SK-N-SH treated with all-trans-retinoic acid at 6 μM for 48 hours (cell line): ENCODE measurements around the gene FREM3.
A peak's percentile ranks its signal among the peaks of the same experiment; 100 is the strongest.

Source experiments
- ATAC-seq: fragments of 200-7000 bp; cut with Tn5 transposase; 3 replicates; pipeline ENCODE4 v1.9.1; 2020; ENCODE audit warnings: mild to moderate bottlenecking, moderate library complexity
- ARNTL ChIP-seq: fragments of 450-650 bp; formaldehyde crosslinking; IDR thresholded peaks from 2 replicates; pipeline ENCODE4 v1.5.0; 2020; ENCODE audit warnings: low read depth, mild to moderate bottlenecking, moderate library complexity, borderline replicate concordance
- BACH2 ChIP-seq: fragments of 250-450 bp; sonication (Bioruptor Pico); IDR thresholded peaks from 2 replicates; pipeline ENCODE4 v1.9.0; 2021; ENCODE audit warnings: mild to moderate bottlenecking, borderline replicate concordance
- CREB5 ChIP-seq: fragments of 250-450 bp; sonication (Bioruptor Pico); IDR thresholded peaks from 2 replicates; pipeline ENCODE4 v1.5.1; 2020; ENCODE audit warnings: low read depth, mild to moderate bottlenecking, moderate library complexity
- CSDC2 ChIP-seq: fragments of 250-450 bp; sonication (Bioruptor Pico); IDR thresholded peaks from 2 replicates; pipeline ENCODE4 v1.5.0; 2020; ENCODE audit warnings: mild to moderate bottlenecking, moderate library complexity
- ESRRG ChIP-seq: fragments of 250-450 bp; sonication (Bioruptor Pico); IDR thresholded peaks from 2 replicates; pipeline ENCODE4 v1.6.1; 2021; ENCODE audit warnings: mild to moderate bottlenecking
- GLIS3 ChIP-seq: fragments of 250-450 bp; sonication (Bioruptor Pico); IDR thresholded peaks from 2 replicates; pipeline ENCODE4 v1.5.0; 2020; ENCODE audit warnings: mild to moderate bottlenecking, moderate library complexity
- ISL1 ChIP-seq: fragments of 250-450 bp; sonication (Bioruptor Pico); IDR thresholded peaks from 2 replicates; pipeline ENCODE4 v2.1.2; 2022; ENCODE audit warnings: mild to moderate bottlenecking, moderate library complexity
- OSR1 ChIP-seq: fragments of 250-450 bp; sonication (Bioruptor Pico); IDR thresholded peaks from 2 replicates; pipeline ENCODE4 v1.8.0; 2022; ENCODE audit warnings: moderate library complexity, mild to moderate bottlenecking, inconsistent platforms
- PATZ1 ChIP-seq: fragments of 250-450 bp; sonication (Bioruptor Pico); IDR thresholded peaks from 2 replicates; pipeline ENCODE4 v1.8.0; 2020; ENCODE audit warnings: mild to moderate bottlenecking, moderate library complexity, borderline replicate concordance
- POU6F1 ChIP-seq: fragments of 250-450 bp; sonication (Bioruptor Pico); IDR thresholded peaks from 2 replicates; pipeline ENCODE4 v1.8.0; 2021; ENCODE audit warnings: low read depth, mild to moderate bottlenecking, moderate library complexity, borderline replicate concordance
- PPARA ChIP-seq: fragments of 250-450 bp; sonication (Bioruptor Pico); IDR thresholded peaks from 2 replicates; pipeline ENCODE4 v1.5.0; 2020; ENCODE audit warnings: mild to moderate bottlenecking, borderline replicate concordance
- RARB ChIP-seq: fragments of 250-450 bp; sonication (Bioruptor Pico); IDR thresholded peaks from 2 replicates; pipeline ENCODE4 v1.8.0; 2021; ENCODE audit warnings: mild to moderate bottlenecking, moderate library complexity
- SNAI2 ChIP-seq: fragments of 250-450 bp; sonication (Bioruptor Pico); IDR thresholded peaks from 2 replicates; pipeline ENCODE4 v1.5.0; 2020; ENCODE audit warnings: mild to moderate bottlenecking, moderate library complexity
- TCF4 ChIP-seq: fragments of 250-450 bp; sonication (Bioruptor Pico); IDR thresholded peaks from 2 replicates; pipeline ENCODE4 v1.8.0; 2021; ENCODE audit warnings: mild to moderate bottlenecking, moderate library complexity, borderline replicate concordance
- TOX ChIP-seq: fragments of 250-450 bp; sonication (Bioruptor Pico); IDR thresholded peaks from 2 replicates; pipeline ENCODE4 v1.8.0; 2021; ENCODE audit warnings: mild to moderate bottlenecking, moderate library complexity, borderline replicate concordance
- ZC3H10 ChIP-seq: fragments of 250-450 bp; sonication (Bioruptor Pico); IDR thresholded peaks from 2 replicates; pipeline ENCODE4 v1.5.1; 2021; ENCODE audit warnings: mild to moderate bottlenecking, moderate library complexity
- ZFP3 ChIP-seq: fragments of 250-450 bp; sonication (Bioruptor Pico); IDR thresholded peaks from 2 replicates; pipeline ENCODE4 v1.5.0; 2020; ENCODE audit warnings: mild to moderate bottlenecking, moderate library complexity
- ZFP30 ChIP-seq: fragments of 450-650 bp; formaldehyde crosslinking; IDR thresholded peaks from 2 replicates; pipeline ENCODE4 v1.5.0; 2022; ENCODE audit warnings: mild to moderate bottlenecking, moderate library complexity
- ZNF565 ChIP-seq: fragments of 450-650 bp; formaldehyde crosslinking; conservative IDR thresholded peaks from 2 replicates; pipeline ENCODE4 v1.5.0; 2020; ENCODE audit warnings: low read depth, mild to moderate bottlenecking, moderate library complexity
- ZNF70 ChIP-seq: fragments of 450-650 bp; formaldehyde crosslinking; IDR thresholded peaks from 2 replicates; pipeline ENCODE4 v1.5.0; 2020; ENCODE audit warnings: mild to moderate bottlenecking, moderate library complexity
- ZNF8 ChIP-seq: fragments of 450-650 bp; formaldehyde crosslinking; IDR thresholded peaks from 2 replicates; pipeline ENCODE4 v1.5.0; 2020; ENCODE audit warnings: mild to moderate bottlenecking, moderate library complexity

Gene FREM3

GRCh38 chr4:143597276-143597675 is 103.2 kb downstream of the FREM3 start:
- TF ChIP-seq CSDC2 (no peak), ESRRG (no peak), BACH2 (no peak), CREB5 (no peak)
- no peak for ATAC-seq

GRCh38 chr4:143587703-143588102 is 112.8 kb downstream of the FREM3 start:
- no peak for TF ChIP-seq ARNTL
- peak; percentile 77 for ATAC-seq

- peak; percentile 38; the same call in 2 of the 3 replicates for ATAC-seq
- TF ChIP-seq POU6F1 (CRISPR knock-in tag), result no peak
- no peak for TF ChIP-seq OSR1 (CRISPR knock-in tag)
- TF ChIP-seq ZC3H10 (CRISPR knock-in tag), result no peak
- no peak for TF ChIP-seq ZFP3 (CRISPR knock-in tag)
- no peak for TF ChIP-seq CREB5
- TF ChIP-seq TOX (CRISPR knock-in tag), result no peak
- no peak for TF ChIP-seq GLIS3
- no peak for TF ChIP-seq ARNTL
- no peak for TF ChIP-seq TCF4
- TF ChIP-seq ISL1, result no peak
- no peak for TF ChIP-seq PATZ1
- TF ChIP-seq SNAI2, result no peak
- TF ChIP-seq ESRRG, result no peak
Observed at GRCh38 chr4:143586080-143586479, 114.4 kb downstream of the FREM3 start.

- ATAC-seq, result no peak
- TF ChIP-seq ZNF565 (CRISPR knock-in tag) (no peak), CREB5 (no peak), PPARA (CRISPR knock-in tag) (no peak), ZFP3 (CRISPR knock-in tag) (no peak), TOX (CRISPR knock-in tag) (no peak), ARNTL (no peak), ZNF8 (CRISPR knock-in tag) (no peak), RARB (CRISPR knock-in tag) (no peak), ZNF70 (CRISPR knock-in tag) (no peak), GLIS3 (no peak), POU6F1 (CRISPR knock-in tag) (no peak), OSR1 (CRISPR knock-in tag) (no peak), ZFP30 (no peak), BACH2 (no peak), ESRRG (no peak), CSDC2 (no peak), TCF4 (no peak)
Observed at GRCh38 chr4:143585548-143585947, 114.9 kb downstream of the FREM3 start.
